AG09309 (cell line): ENCODE measurements around the gene PHF3.
A peak's percentile ranks its signal among the peaks of the same experiment; 100 is the strongest.

Experiments used
- DNase-seq: peaks from one replicate; pipeline ENCODE4 v3.0.0-alpha.2; 2010; ENCODE audit warnings: low read depth
- H3K4me3 ChIP-seq: 2 replicates; pipeline ENCODE4 v1.5.1; 2011; ENCODE audit warnings: mild to moderate bottlenecking, low read depth, low read length, moderate library complexity; ENCODE audit not compliant: control insufficient read depth
- CTCF ChIP-seq: IDR thresholded peaks from 2 replicates; pipeline ENCODE4 v1.5.1; 2011; ENCODE audit warnings: mild to moderate bottlenecking, low read depth, low read length, inconsistent platforms; ENCODE audit not compliant: insufficient read depth, control insufficient read depth; ENCODE audit errors: missing control alignments

PHF3 gene

GRCh38 chr6:63630466-63630865 is 5.1 kb upstream of the PHF3 start:
- H3K4me3 ChIP-seq, result no peak overlapping the region
- DNase-seq, result no peak
- no peak for TF ChIP-seq CTCF

GRCh38 chr6:63634630-63635029 is 972 bp upstream of the PHF3 start:
- no peak for DNase-seq
- no peak for TF ChIP-seq CTCF

GRCh38 chr6:63635215-63635587 is 401 bp upstream of the PHF3 start:
- H3K4me3 ChIP-seq, result peak overlapping the region; percentile 34
- no peak for TF ChIP-seq CTCF
- no peak for DNase-seq

More at GRCh38 chr6:63634630-63635029, 972 bp upstream of the PHF3 start:
- no peak overlapping the region for H3K4me3 ChIP-seq

GRCh38 chr6:63636518-63637021 is 968 bp downstream of the PHF3 start:
- H3K4me3 ChIP-seq, result peak overlapping the region; percentile 81
- no peak for TF ChIP-seq CTCF
- no peak for DNase-seq

- DNase-seq, result no peak
- no peak overlapping the region for H3K4me3 ChIP-seq
- no peak for TF ChIP-seq CTCF
Measured at GRCh38 chr6:63637865-63638445, 2.4 kb downstream of the PHF3 start.

- peak; percentile 38 for DNase-seq
- no peak overlapping the region for H3K4me3 ChIP-seq
- TF ChIP-seq CTCF, result no peak
Measured at GRCh38 chr6:63640062-63640461, 4.5 kb downstream of the PHF3 start.

- no peak for DNase-seq
- no peak overlapping the region for H3K4me3 ChIP-seq
- no peak for TF ChIP-seq CTCF
Measured at GRCh38 chr6:63643862-63644261, 8.3 kb downstream of the PHF3 start.
